Keratinocyte (primary cell): ENCODE data around the gene IL4R. TPM values are rescaled to one million over a fixed set of nuclear protein-coding genes. Genes with fewer than 3 reads are reported as not detected.

Experiments
- DNase-seq: peaks from one replicate; pipeline ENCODE4 v3.0.0-alpha.2; 2011; ENCODE audit warnings: low read depth, missing footprints, low spot score
- FAIRE-seq: peaks from 2 replicates; lab custom pipeline; 2011; peaks lifted over from hg19 to GRCh38; lab: Jason Lieb, UNC
- H2AFZ ChIP-seq: 2 replicates; pipeline ENCODE4 v1.6.0; 2012; ENCODE audit warnings: low read length, control low read depth, inconsistent platforms; ENCODE audit not compliant: control insufficient read depth
- H3K27ac ChIP-seq: 2 replicates; pipeline ENCODE4 v1.5.1; 2011; ENCODE audit warnings: low read length; ENCODE audit not compliant: control insufficient read depth, insufficient read depth
- H3K27me3 ChIP-seq: 3 replicates; pipeline ENCODE4 v1.6.0; 2011; ENCODE audit warnings: low read length; ENCODE audit not compliant: control insufficient read depth, insufficient read depth; ENCODE audit errors: extremely low read depth
- H3K36me3 ChIP-seq, 2 experiments: 2 replicates in 1 of 2; 3 replicates in 1 of 2; pipeline ENCODE4 v1.5.1; 2011; ENCODE audit warnings: low read length in 2 of 2, mild to moderate bottlenecking in 1 of 2; ENCODE audit not compliant: control insufficient read depth in 2 of 2, insufficient read depth in 2 of 2; ENCODE audit errors: extremely low read depth in 1 of 2
- H3K4me1 ChIP-seq: 3 replicates; pipeline ENCODE4 v1.5.1; 2011; ENCODE audit warnings: low read length; ENCODE audit not compliant: control insufficient read depth, insufficient read depth; ENCODE audit errors: extremely low read depth
- H3K4me2 ChIP-seq: 3 replicates; pipeline ENCODE4 v1.6.0; 2011; ENCODE audit warnings: low read depth, low read length; ENCODE audit not compliant: control insufficient read depth, insufficient read depth; ENCODE audit errors: extremely low read depth
- H3K4me3 ChIP-seq, 3 experiments: fragments of 200-600 bp in 1 of 3; sonication (generic) in 1 of 3; 2 replicates in 2 of 3; 3 replicates in 1 of 3; pipeline ENCODE4 v1.5.1; 2011 to 2016; ENCODE audit warnings: low read length in 3 of 3, mild to moderate bottlenecking in 3 of 3, control low read depth in 2 of 3, inconsistent platforms in 1 of 3, low read depth in 1 of 3, mixed read lengths in 1 of 3, mixed run types in 1 of 3, moderate library complexity in 1 of 3; ENCODE audit not compliant: control insufficient read depth in 2 of 3, insufficient read depth in 2 of 3; ENCODE audit errors: extremely low read depth in 1 of 3
- H3K79me2 ChIP-seq: 2 replicates; pipeline ENCODE4 v1.6.0; 2012; ENCODE audit warnings: low read length; ENCODE audit not compliant: control insufficient read depth, insufficient read depth
- H3K9ac ChIP-seq: 3 replicates; pipeline ENCODE4 v1.6.0; 2011; ENCODE audit warnings: low read length; ENCODE audit not compliant: control insufficient read depth, insufficient read depth; ENCODE audit errors: extremely low read depth
- H3K9me1 ChIP-seq: 3 replicates; pipeline ENCODE4 v1.6.0; 2011; ENCODE audit warnings: low read length; ENCODE audit not compliant: control insufficient read depth, insufficient read depth; ENCODE audit errors: extremely low read depth
- H3K9me3 ChIP-seq: 2 replicates; pipeline ENCODE4 v1.5.1; 2012; ENCODE audit warnings: low read depth, low read length; ENCODE audit not compliant: control insufficient read depth
- H4K20me1 ChIP-seq: 3 replicates; pipeline ENCODE4 v1.6.0; 2011; ENCODE audit warnings: low read length; ENCODE audit not compliant: control insufficient read depth, insufficient read depth; ENCODE audit errors: extremely low read depth
- CTCF ChIP-seq, 3 experiments: IDR thresholded peaks in 1 of 3; conservative IDR thresholded peaks in 1 of 3; optimal IDR thresholded peaks in 1 of 3; 2 replicates in 2 of 3; 3 replicates in 1 of 3; pipeline versions ENCODE3 to v1.5.1; 2011; ENCODE audit warnings: low read length in 3 of 3, mild to moderate bottlenecking in 3 of 3, moderate library complexity in 2 of 3, control low read depth in 1 of 3, inconsistent platforms in 1 of 3; ENCODE audit not compliant: insufficient read depth in 2 of 3; ENCODE audit errors: extremely low read depth in 1 of 3
- EZH2 ChIP-seq: IDR thresholded peaks from one replicate; pipeline ENCODE4 v1.6.1; 2012; ENCODE audit warnings: inconsistent platforms, mild to moderate bottlenecking, low read length, moderate library complexity
- dilution Hi-C: fragments of 300-500 bp; cut with MboI; formaldehyde crosslinking; loops from one replicate; pipeline ENCODE4 v1.7.0; 2020; ENCODE audit warnings: low sequenced_read_pairs; ENCODE audit not compliant: extremely low pct_ligation_motif_present
- polyA plus RNA-seq, 5 experiments: library from polyadenylated mRNA; depleted of rRNA in 3 of 5; stranded (reverse) in 3 of 5; stranded (forward) in 1 of 5; unstranded in 1 of 5; fragments of >200 nt; gene quantifications; 1 replicate in 1 of 5; 2 replicates in 3 of 5; 3 replicates in 1 of 5; pipeline versions ENCODE4 v1.2.1 to v1.2.3, GENCODE V29; 2011 to 2012; ENCODE audit warnings: missing spikeins in 2 of 5, low read depth in 1 of 5, low replicate concordance in 1 of 5

IL4R gene
- polyA plus RNA-seq, 1 donor (not counting 4 experiments of a cell fraction or from before 2014, with no cell fraction given), result 60.5 TPM

- H3K4me1 ChIP-seq, result peaks cover 45% of the 10 kb centered on the region
- H3K9me1 ChIP-seq, result peaks cover 3% of the 10 kb centered on the region
- H3K79me2 ChIP-seq, result peaks cover 22% of the 10 kb centered on the region
- peaks cover 0 to 4% of the 10 kb centered on the region in 2 experiments for H3K36me3 ChIP-seq
- DNase-seq (peak; percentile 71), FAIRE-seq (no peak)
- H4K20me1 ChIP-seq, result no peaks in the 10 kb centered on the region
- dilution Hi-C loops, result no loop called here
- H3K27me3 ChIP-seq, result no peaks in the 10 kb centered on the region
- H3K9me3 ChIP-seq, result no peaks in the 10 kb centered on the region
- H3K27ac ChIP-seq, result peak overlapping the region; percentile 90
- H3K9ac ChIP-seq, result peak overlapping the region; percentile 96
- H2AFZ ChIP-seq, result peak overlapping the region; percentile 4
- H3K4me3 ChIP-seq, result peak overlapping the region; percentile 80 to 97 (median 91)
- H3K4me2 ChIP-seq, result peak overlapping the region; percentile 96
- TF ChIP-seq EZH2, result no peak
Measured at GRCh38 chr16:27314161-27314723, 468 bp downstream of the IL4R start.

- FAIRE-seq (no peak), DNase-seq (no peak)
- peak overlapping the region; percentile 80 to 97 (median 91) for H3K4me3 ChIP-seq
- no peaks in the 10 kb centered on the region for H3K9me3 ChIP-seq
- no peak for TF ChIP-seq CTCF (optimal IDR thresholded peaks at IDR 0.05 in 1 of 3, IDR thresholded peaks at IDR 0.05 in 1 of 3, conservative IDR thresholded peaks at IDR 0.05 in 1 of 3; ENCODE audit: extremely low read depth in 1 of 3, insufficient read depth in 2 of 3, low read length in 3 of 3)
- no peaks in the 10 kb centered on the region for H4K20me1 ChIP-seq
- H3K4me1 ChIP-seq, result peaks cover 51% of the 10 kb centered on the region
- peak overlapping the region; percentile 96 for H3K9ac ChIP-seq
- peaks cover 3% of the 10 kb centered on the region for H3K9me1 ChIP-seq
- H3K79me2 ChIP-seq, result peaks cover 29% of the 10 kb centered on the region
- dilution Hi-C loops, result no loop called here
- no peaks in the 10 kb centered on the region for H3K27me3 ChIP-seq
- H3K36me3 ChIP-seq, result peaks cover 0 to 8% of the 10 kb centered on the region in 2 experiments
- no peak overlapping the region for H2AFZ ChIP-seq
- H3K4me2 ChIP-seq, result peak overlapping the region; percentile 96
- H3K27ac ChIP-seq, result peak overlapping the region; percentile 90
Measured at GRCh38 chr16:27314986-27315332, 1.2 kb downstream of the IL4R start.
